Common myeloid progenitor, CD34-positive (primary cell): ENCODE measurements around the gene CEP120.
"Not testable (repeated sequence)": the region's sequence is repeated elsewhere in the genome, so short reads cannot be mapped to it uniquely, and the experiment has no call there.

Source experiments
- CTCF ChIA-PET: fragments of 350-600 bp; sonication (Branson Sonifier 250); formaldehyde crosslinking; loops from one replicate; lab custom pipeline; 2021; ENCODE audit warnings: antibody characterized with exemption; lab: Charles Lee
- POLR2A ChIA-PET: fragments of 350-600 bp; sonication (Branson Sonifier 250); formaldehyde crosslinking; loops from one replicate; lab custom pipeline; 2021; ENCODE audit warnings: antibody characterized with exemption; lab: Charles Lee
- DNase-seq, 3 donors: peaks; one replicate each; pipeline versions ENCODE4 v3.0.0 to v3.0.0-alpha.2; 2013
- H3K27ac ChIP-seq, 2 experiments: 1 replicate in 1 of 2; 2 replicates in 1 of 2; pipeline ENCODE4 v1.7.0; 2013; ENCODE audit warnings: inconsistent platforms in 2 of 2, low read length in 2 of 2, mild to moderate bottlenecking in 2 of 2, low read depth in 1 of 2, moderate library complexity in 1 of 2; ENCODE audit not compliant: severe bottlenecking in 2 of 2, insufficient read depth in 1 of 2, poor library complexity in 1 of 2
- H3K27me3 ChIP-seq, 5 experiments: replicated peaks in 2 of 5; 1 replicate in 3 of 5; 2 replicates in 2 of 5; pipeline versions ENCODE4 v1.6.1 to v1.7.0; 2013; ENCODE audit warnings: low read length in 4 of 5, mild to moderate bottlenecking in 2 of 5, moderate library complexity in 2 of 5, inconsistent platforms in 1 of 5; ENCODE audit not compliant: insufficient read depth in 5 of 5, control insufficient read depth in 4 of 5
- H3K36me3 ChIP-seq, 4 experiments: 1 replicate in 2 of 4; 2 replicates in 2 of 4; pipeline versions ENCODE4 v1.6.1 to v1.7.0; 2013; ENCODE audit warnings: low read length in 3 of 4, control low read depth in 1 of 4, mild to moderate bottlenecking in 1 of 4; ENCODE audit not compliant: control insufficient read depth in 4 of 4, insufficient read depth in 4 of 4
- H3K4me1 ChIP-seq, 4 experiments: 1 replicate in 3 of 4; 2 replicates in 1 of 4; pipeline versions ENCODE4 v1.6.1 to v1.7.1; 2013; ENCODE audit warnings: low read length in 3 of 4, mild to moderate bottlenecking in 3 of 4, control low read depth in 1 of 4, inconsistent platforms in 1 of 4, moderate library complexity in 1 of 4; ENCODE audit not compliant: control insufficient read depth in 4 of 4, insufficient read depth in 4 of 4; ENCODE audit errors: control extremely low read depth in 1 of 4
- H3K4me3 ChIP-seq, 7 experiments: 1 replicate in 4 of 7; 2 replicates in 3 of 7; pipeline versions ENCODE4 v1.5.1 to v1.7.0; 2013; ENCODE audit warnings: mild to moderate bottlenecking in 7 of 7, low read length in 6 of 7, moderate library complexity in 6 of 7, inconsistent platforms in 2 of 7, low read depth in 2 of 7, control low read depth in 1 of 7; ENCODE audit not compliant: insufficient read depth in 4 of 7, control insufficient read depth in 1 of 7; ENCODE audit errors: extremely low read depth in 1 of 7
- H3K9me3 ChIP-seq, 5 experiments: 1 replicate in 4 of 5; 2 replicates in 1 of 5; pipeline versions ENCODE4 v1.6.1 to v1.7.1; 2013; ENCODE audit warnings: low read length in 4 of 5, mild to moderate bottlenecking in 2 of 5, inconsistent platforms in 1 of 5, low read depth in 1 of 5, moderate library complexity in 1 of 5; ENCODE audit not compliant: control insufficient read depth in 4 of 5, insufficient read depth in 2 of 5; ENCODE audit errors: control extremely low read depth in 1 of 5
- WGBS: methylation state at CpG from one replicate; pipeline ENCODE4 v1.1.5; 2013; ENCODE audit not compliant: insufficient coverage; 5-methylcytosine and 5-hydroxymethylcytosine counted together

The CEP120 gene

DNA sequence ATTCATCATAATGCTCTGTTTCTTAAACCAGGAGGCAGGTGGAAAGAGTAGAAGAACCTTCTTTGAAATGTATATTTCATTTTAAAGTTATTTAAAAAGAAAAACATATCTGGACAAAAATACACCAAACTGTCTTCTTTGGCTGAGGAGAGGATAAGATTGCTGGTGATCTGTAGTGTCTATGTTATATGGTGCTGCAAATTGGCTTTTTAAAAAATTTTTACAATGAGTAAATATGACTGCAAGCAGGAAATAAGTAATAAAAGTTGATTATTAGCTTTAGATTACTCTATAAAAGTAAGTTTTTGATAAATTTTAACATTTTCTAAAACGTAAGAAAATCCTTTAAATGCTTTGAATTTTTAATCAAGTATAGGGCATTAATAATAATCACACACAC, 64.9 kb downstream of the CEP120 start:
- POLR2A ChIA-PET = no interaction called here
- Histone ChIP-seq H3K9me3 (no peaks in the 10 kb centered on the region), H3K4me1 (no peaks in the 10 kb centered on the region), H3K27ac (no peak overlapping the region), H3K4me3 (no peak overlapping the region), H3K27me3 (no peaks in the 10 kb centered on the region), H3K36me3 (peaks cover 4 to 37% (median 14%) of the 10 kb centered on the region in 4 experiments)
- DNase-seq = no peak
- CTCF ChIA-PET = no interaction called here
- WGBS = no CpG with 5 or more reads among the region's 1 CpG

DNA sequence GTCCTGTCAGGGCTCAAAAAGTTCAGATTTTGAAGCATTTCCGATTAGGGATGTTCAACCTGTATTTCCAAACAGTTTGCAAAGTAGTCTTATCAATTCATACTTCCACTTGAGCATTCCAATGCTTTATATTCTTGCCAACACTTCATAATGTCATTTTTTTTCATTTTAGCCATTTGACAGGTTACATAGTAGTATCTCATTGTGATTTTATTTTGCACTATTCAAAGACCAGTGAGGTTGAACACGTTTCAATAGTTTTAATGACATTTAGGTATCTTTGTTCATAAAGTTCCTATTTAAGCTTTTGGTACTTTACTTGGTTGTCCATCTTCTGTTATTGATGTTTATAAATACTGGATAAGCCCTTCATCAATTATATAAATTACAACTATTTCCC, 71.4 kb downstream of the CEP120 start:
- CTCF ChIA-PET = no interaction called here
- no peak overlapping the region for H3K4me3 ChIP-seq
- WGBS = 100% methylated on average over 1 of the region's 2 CpGs

DNA sequence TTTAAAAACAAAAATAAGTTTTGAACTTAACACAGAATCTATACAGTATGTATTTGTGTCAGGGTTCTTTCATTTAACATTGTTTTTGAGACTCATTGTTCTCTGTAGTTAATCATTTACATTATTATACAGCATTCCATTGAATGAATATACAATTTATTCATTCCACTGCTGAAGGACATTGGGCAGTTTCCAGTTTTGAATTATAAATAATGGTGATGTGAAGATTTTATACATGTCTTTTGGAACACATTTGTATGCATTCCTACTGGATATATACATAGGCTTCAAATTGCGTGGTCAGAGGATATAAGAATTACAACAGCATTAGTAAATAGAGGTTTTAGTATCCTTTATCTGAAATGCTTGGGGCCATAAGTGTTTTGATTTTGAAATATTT, 72.0 kb downstream of the CEP120 start:
- Histone ChIP-seq H3K4me3 (no peak overlapping the region), H3K4me1 (no peaks in the 10 kb centered on the region), H3K36me3 (peaks cover 4 to 16% (median 10%) of the 10 kb centered on the region in 4 experiments), H3K27me3 (no peaks in the 10 kb centered on the region), H3K27ac (no peak overlapping the region), H3K9me3 (no peaks in the 10 kb centered on the region)
- no peak for DNase-seq
- no CpG with 5 or more reads among the region's 1 CpG for WGBS
- ChIA-PET POLR2A (no interaction called here), CTCF (no interaction called here)

More for the DNA sequence above, 71.4 kb downstream of the CEP120 start:
- Histone ChIP-seq H3K27ac (no peak overlapping the region), H3K4me1 (no peaks in the 10 kb centered on the region), H3K36me3 (peaks cover 1 to 11% (median 7%) of the 10 kb centered on the region in 4 experiments), H3K27me3 (no peaks in the 10 kb centered on the region), H3K9me3 (no peaks in the 10 kb centered on the region)
- DNase-seq = no peak
- POLR2A ChIA-PET = no interaction called here

DNA sequence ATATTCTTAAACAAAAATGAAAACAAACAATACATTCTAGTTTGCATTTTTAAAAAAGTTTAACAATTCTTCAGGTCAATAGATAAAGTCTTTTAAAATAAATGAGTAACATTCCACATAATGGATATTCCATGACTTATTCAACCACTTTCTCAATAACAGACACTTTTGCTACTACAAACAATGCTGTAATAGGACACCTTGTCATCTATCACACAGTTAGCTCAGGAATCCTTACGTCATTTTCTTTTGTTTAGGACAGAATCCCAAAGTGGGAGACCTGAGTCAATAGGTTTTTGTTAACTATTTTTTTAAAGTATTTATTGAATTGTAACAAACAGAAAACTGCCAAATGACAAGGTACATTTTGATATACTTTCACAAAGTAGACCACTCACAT, 72.5 kb downstream of the CEP120 start:
- H3K36me3 ChIP-seq = peaks cover 4 to 16% (median 10%) of the 10 kb centered on the region in 4 experiments
- no peaks in the 10 kb centered on the region for H3K4me1 ChIP-seq
- no peaks in the 10 kb centered on the region for H3K27me3 ChIP-seq
- no peak for DNase-seq
- ChIA-PET CTCF (no interaction called here), POLR2A (no interaction called here)
- H3K9me3 ChIP-seq = no peaks in the 10 kb centered on the region
- no peak overlapping the region for H3K27ac ChIP-seq
- no CpG with 5 or more reads among the region's 1 CpG for WGBS
- H3K4me3 ChIP-seq = no peak overlapping the region

DNA sequence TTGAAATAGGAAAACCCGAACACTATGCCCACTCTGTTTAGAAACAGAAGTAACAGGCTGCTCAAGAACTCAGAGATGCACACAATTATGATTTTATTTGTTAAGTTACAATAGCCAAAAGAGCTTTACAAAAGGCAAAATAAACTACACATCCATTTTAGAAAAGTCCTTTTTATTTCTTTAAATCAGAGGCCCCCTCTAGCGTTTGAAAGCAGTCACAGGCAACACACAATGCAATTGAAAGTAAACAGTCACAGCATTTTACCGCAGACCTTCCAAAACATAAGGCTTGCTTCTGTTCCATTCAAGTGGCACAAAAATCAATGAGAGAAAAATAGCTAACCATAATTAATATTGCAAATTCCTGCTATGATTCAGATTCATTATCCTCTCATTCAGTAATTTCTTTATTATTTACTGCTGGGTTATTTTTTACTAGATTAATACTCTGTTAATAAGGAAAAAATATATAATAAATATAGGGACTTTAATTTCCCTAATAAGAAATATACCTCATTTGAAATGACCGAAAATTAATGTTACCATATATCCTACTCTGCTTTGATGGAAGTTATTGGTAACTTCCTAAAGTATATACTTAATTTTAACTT, 78.3 kb downstream of the CEP120 start:
- H3K9me3 ChIP-seq = no peaks in the 10 kb centered on the region
- no peak overlapping the region for H3K27ac ChIP-seq
- ChIA-PET POLR2A (no interaction called here), CTCF (interaction anchor here (0.6 to 1.2 kb wide), 3 partner anchors 8 to 270 kb away, joined by 3 to 4 read pairs (median 4); no protein-coding TSS in a partner anchor)
- H3K36me3 ChIP-seq = peaks cover 4 to 16% (median 10%) of the 10 kb centered on the region in 4 experiments
- H3K4me1 ChIP-seq = no peaks in the 10 kb centered on the region
- DNase-seq = peak; percentile 12 to 39 (median 39)
- 50% methylated on average over 2 of the region's 4 CpGs for WGBS
- H3K4me3 ChIP-seq = no peak overlapping the region
- no peaks in the 10 kb centered on the region for H3K27me3 ChIP-seq

DNA sequence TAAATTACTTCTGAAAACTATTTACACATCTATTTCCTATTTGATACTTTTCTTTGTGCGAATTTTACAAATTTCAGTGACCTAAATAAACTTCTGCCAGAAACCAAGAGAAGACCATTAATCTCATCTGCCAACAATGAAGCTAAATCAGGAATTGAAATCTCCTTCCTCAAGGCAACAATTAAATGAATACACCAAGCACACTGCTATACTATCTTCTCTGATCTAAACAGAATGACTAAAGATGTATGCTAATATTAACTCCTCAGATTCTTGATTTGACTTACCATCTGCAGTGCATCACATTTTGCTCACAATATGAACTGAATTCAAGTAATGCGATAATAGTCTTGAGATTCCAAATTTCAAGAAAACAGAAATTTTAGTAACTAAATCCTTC, 82.3 kb downstream of the CEP120 start:
- no peaks in the 10 kb centered on the region for H3K36me3 ChIP-seq
- 86% methylated on average over 2 of the region's 2 CpGs for WGBS
- no peak overlapping the region for H3K4me3 ChIP-seq
- no peaks in the 10 kb centered on the region for H3K9me3 ChIP-seq
- no peaks in the 10 kb centered on the region for H3K4me1 ChIP-seq
- DNase-seq = no peak
- no peak overlapping the region for H3K27ac ChIP-seq
- no peaks in the 10 kb centered on the region for H3K27me3 ChIP-seq
- ChIA-PET CTCF (no interaction called here), POLR2A (no interaction called here)

DNA sequence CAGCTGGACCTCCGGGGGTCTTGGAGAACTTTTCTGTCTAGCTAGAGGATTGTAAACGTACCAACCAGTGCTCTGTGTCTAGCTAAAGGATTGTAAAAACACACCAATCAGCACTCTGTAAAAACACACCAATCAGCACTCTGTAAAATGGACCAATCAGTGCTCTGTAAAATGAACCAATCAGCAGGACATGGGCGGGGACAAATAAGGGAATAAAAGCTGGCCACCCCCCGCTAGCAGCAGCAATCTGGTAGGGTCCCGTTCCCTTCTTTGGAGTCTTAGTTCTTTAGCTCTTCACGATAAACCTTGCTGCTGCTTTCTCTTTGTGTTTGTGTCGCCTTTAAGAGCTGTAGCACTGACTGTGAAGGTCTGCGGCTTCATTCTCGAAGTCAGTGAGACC, 114.8 kb downstream of the CEP120 start:
- H3K27me3 ChIP-seq, CTCF ChIA-PET, H3K4me1 ChIP-seq, H3K36me3 ChIP-seq, DNase-seq, POLR2A ChIA-PET, H3K4me3 ChIP-seq, H3K27ac ChIP-seq, H3K9me3 ChIP-seq: not testable (repeated sequence)
- WGBS = 95% methylated on average over 7 of the region's 9 CpGs
